Measurements from ENCODE around the gene CACNG5.

Gene CACNG5

DNA sequence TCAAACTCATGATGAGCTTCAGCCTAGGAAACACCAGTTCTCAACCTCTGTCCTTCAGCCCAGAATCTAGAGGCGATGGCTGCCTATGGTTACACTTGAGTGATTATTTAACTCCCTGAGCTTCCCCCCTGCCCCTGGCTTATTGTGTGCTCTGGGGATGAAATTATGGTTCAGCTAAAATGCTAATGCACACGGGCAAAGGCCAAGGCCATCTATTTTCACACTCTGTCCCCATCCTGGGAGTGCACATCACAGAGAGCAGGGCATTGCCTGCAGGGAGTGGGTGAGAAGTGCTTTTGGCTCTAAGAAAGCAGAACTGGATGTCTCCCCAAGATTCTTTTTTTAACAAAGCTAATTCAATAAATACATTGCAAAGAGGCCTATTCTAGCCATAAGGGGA is 21.6 kb upstream of the CACNG5 start:
- Histone ChIP-seq H3K36me3 (no peaks in the 10 kb centered on the region), H3K4me1 (no peaks in the 10 kb centered on the region), H3K27me3 (no peaks in the 10 kb centered on the region), H3K4me3 (ENCODE audit: low read depth, low read length) (no peak overlapping the region), H3K9me3 (0 out of 2 replicates have a peak, but pooled peaks cover 3% of the 10 kb centered on the region)
- DNase-seq = no peak
- TF ChIP-seq, protein P1, sequence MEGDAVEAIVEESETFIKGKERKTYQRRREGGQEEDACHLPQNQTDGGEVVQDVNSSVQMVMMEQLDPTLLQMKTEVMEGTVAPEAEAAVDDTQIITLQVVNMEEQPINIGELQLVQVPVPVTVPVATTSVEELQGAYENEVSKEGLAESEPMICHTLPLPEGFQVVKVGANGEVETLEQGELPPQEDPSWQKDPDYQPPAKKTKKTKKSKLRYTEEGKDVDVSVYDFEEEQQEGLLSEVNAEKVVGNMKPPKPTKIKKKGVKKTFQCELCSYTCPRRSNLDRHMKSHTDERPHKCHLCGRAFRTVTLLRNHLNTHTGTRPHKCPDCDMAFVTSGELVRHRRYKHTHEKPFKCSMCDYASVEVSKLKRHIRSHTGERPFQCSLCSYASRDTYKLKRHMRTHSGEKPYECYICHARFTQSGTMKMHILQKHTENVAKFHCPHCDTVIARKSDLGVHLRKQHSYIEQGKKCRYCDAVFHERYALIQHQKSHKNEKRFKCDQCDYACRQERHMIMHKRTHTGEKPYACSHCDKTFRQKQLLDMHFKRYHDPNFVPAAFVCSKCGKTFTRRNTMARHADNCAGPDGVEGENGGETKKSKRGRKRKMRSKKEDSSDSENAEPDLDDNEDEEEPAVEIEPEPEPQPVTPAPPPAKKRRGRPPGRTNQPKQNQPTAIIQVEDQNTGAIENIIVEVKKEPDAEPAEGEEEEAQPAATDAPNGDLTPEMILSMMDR (IDR thresholded peaks at IDR 0.05; ENCODE audit: low read depth, low read length) = no peak

GRCh38 chr17:66814026-66814425 is 20.9 kb upstream of the CACNG5 start:
- no peaks in the 10 kb centered on the region for H3K4me1 ChIP-seq
- no peaks in the 10 kb centered on the region for H3K36me3 ChIP-seq
- no peak for DNase-seq
- H3K9me3 ChIP-seq = 0 out of 2 replicates have a peak, but pooled peaks cover 4% of the 10 kb centered on the region
- H3K4me3 ChIP-seq (ENCODE audit: low read depth, low read length) = no peak overlapping the region
- H3K27me3 ChIP-seq = no peaks in the 10 kb centered on the region
- TF ChIP-seq, protein P1 (IDR thresholded peaks at IDR 0.05; ENCODE audit: low read depth, low read length) = no peak

- H3K4me1 ChIP-seq = no peaks in the 10 kb centered on the region
- no peak overlapping the region for H3K4me3 ChIP-seq (ENCODE audit: low read depth, low read length)
- H3K9me3 ChIP-seq = 0 out of 2 replicates have a peak, but pooled peaks cover 4% of the 10 kb centered on the region
- TF ChIP-seq, protein P1 (IDR thresholded peaks at IDR 0.05; ENCODE audit: low read depth, low read length) = no peak
- no peak for DNase-seq
- H3K36me3 ChIP-seq = no peaks in the 10 kb centered on the region
- no peaks in the 10 kb centered on the region for H3K27me3 ChIP-seq
Observed at GRCh38 chr17:66814570-66814969, 20.3 kb upstream of the CACNG5 start.

GRCh38 chr17:66817750-66818149 is 17.2 kb upstream of the CACNG5 start:
- TF ChIP-seq, protein P1 (IDR thresholded peaks at IDR 0.05; ENCODE audit: low read depth, low read length) = no peak
- no peaks in the 10 kb centered on the region for H3K27me3 ChIP-seq
- H3K36me3 ChIP-seq = no peaks in the 10 kb centered on the region
- no peak overlapping the region for H3K4me3 ChIP-seq (ENCODE audit: low read depth, low read length)
- DNase-seq = no peak
- H3K9me3 ChIP-seq = 0 out of 2 replicates have a peak, but pooled peaks cover 4% of the 10 kb centered on the region
- H3K4me1 ChIP-seq = no peaks in the 10 kb centered on the region

DNA sequence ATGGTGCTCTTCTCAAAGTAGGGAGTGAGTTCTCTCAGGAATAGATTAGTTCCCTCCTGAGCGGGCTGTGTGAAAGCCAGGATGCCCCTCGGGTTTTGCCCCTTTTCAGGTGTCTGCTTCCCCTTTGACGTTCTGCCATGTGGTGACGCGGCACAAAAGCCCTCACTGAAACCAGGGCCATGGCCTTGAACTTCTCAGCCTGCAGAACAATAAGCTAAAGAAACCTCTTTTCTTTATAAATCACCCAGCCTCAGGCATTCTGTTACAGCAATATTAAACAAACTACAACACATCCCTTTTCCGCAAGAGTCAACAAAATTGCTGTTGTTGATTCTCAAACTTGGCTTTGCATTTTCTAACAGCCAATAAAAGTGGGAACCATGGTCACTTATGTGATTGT is 15.5 kb upstream of the CACNG5 start:
- no peak for DNase-seq
- Histone ChIP-seq H3K4me3 (ENCODE audit: low read depth, low read length) (no peak overlapping the region), H3K9me3 (0 out of 2 replicates have a peak, but pooled peaks cover 4% of the 10 kb centered on the region)

DNA sequence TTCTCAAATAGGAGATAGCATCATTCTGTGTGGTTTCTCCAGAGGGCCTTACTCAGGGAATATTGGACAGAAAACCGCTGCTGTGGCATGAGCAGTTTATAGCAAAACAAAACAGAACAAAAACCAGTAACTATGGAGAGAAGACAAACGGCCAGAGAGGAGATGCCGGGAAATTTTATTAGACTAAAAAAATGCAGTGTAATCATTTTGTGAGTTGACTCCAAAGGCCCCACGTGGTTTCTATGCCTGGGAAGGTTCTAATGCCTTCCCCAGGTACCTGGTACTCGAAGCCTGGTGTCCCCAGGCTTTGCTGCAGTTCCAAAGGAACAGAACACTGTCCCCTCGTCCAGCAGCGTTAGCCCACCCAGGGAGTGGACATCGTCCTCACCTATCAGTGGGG is 12.9 kb upstream of the CACNG5 start:
- TF ChIP-seq, protein P1 (IDR thresholded peaks at IDR 0.05; ENCODE audit: low read depth, low read length) = no peak
- no peak for DNase-seq
- no peak overlapping the region for H3K4me3 ChIP-seq (ENCODE audit: low read depth, low read length)

More for the DNA sequence above, 15.5 kb upstream of the CACNG5 start:
- Histone ChIP-seq H3K4me1 (no peaks in the 10 kb centered on the region), H3K27me3 (no peaks in the 10 kb centered on the region), H3K36me3 (no peaks in the 10 kb centered on the region)
- TF ChIP-seq, protein P1 (IDR thresholded peaks at IDR 0.05; ENCODE audit: low read depth, low read length) = no peak

More for the DNA sequence above, 12.9 kb upstream of the CACNG5 start:
- Histone ChIP-seq H3K36me3 (no peaks in the 10 kb centered on the region), H3K27me3 (no peaks in the 10 kb centered on the region), H3K9me3 (0 out of 2 replicates have a peak, but pooled peaks cover 4% of the 10 kb centered on the region), H3K4me1 (no peaks in the 10 kb centered on the region)
